ENCODE results near the gene EPN2. TPM values are rescaled to one million over a fixed set of nuclear protein-coding genes. Genes with fewer than 3 reads are reported as not detected.

The EPN2 gene
- total RNA-seq, 1 experiment from 2014 or later, result 73.1 TPM

- TF ChIP-seq, protein P1, sequence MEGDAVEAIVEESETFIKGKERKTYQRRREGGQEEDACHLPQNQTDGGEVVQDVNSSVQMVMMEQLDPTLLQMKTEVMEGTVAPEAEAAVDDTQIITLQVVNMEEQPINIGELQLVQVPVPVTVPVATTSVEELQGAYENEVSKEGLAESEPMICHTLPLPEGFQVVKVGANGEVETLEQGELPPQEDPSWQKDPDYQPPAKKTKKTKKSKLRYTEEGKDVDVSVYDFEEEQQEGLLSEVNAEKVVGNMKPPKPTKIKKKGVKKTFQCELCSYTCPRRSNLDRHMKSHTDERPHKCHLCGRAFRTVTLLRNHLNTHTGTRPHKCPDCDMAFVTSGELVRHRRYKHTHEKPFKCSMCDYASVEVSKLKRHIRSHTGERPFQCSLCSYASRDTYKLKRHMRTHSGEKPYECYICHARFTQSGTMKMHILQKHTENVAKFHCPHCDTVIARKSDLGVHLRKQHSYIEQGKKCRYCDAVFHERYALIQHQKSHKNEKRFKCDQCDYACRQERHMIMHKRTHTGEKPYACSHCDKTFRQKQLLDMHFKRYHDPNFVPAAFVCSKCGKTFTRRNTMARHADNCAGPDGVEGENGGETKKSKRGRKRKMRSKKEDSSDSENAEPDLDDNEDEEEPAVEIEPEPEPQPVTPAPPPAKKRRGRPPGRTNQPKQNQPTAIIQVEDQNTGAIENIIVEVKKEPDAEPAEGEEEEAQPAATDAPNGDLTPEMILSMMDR (IDR thresholded peaks at IDR 0.05 in 2 of 3, conservative IDR thresholded peaks at IDR 0.05 in 1 of 3; ENCODE audit: borderline replicate concordance in 1 of 3, insufficient read depth in 1 of 3, low read depth in 2 of 3, low read length in 2 of 3), result no peak
- TF ChIP-seq ZFX (IDR thresholded peaks at IDR 0.05) (no peak), ATF3 (IDR thresholded peaks at IDR 0.05) (no peak), CEBPB (IDR thresholded peaks at IDR 0.05; ENCODE audit: low read depth) (no peak), FOSL1 (IDR thresholded peaks at IDR 0.05; ENCODE audit: low read depth) (no peak), RAD21 (IDR thresholded peaks at IDR 0.05; ENCODE audit: low read depth) (no peak)
These were observed 70.4 kb downstream of the EPN2 start (continued) for GRCh38 chr17:19307521-19307920.

- intact Hi-C loops (cut with micrococcal nuclease), result no loop called here
- BruUV-seq (replicated peaks), result no TSS peak
- H3K4me3 ChIP-seq (replicated peaks in 1 of 2; ENCODE audit: low read depth in 1 of 2, low read length in 2 of 2), result no peak overlapping the region
- peaks cover 6 to 22% of the 10 kb centered on the region in 2 experiments; a peak in 3 of 4 replicates for H3K36me3 ChIP-seq (ENCODE audit: control insufficient read depth in 1 of 2, insufficient read depth in 2 of 2, low read length in 2 of 2)
- H3K27me3 ChIP-seq (ENCODE audit: insufficient read depth, low read length), result no peaks in the 10 kb centered on the region
- H3K27ac ChIP-seq (ENCODE audit: low read depth, low read length), result no peak overlapping the region
- ChIA-PET POLR2A (no interaction called here), CTCF (interaction anchor here (0.7 kb wide), 1 partner anchor 9 kb away, joined by 3 read pairs; no protein-coding TSS in a partner anchor), RAD21 (ENCODE audit: low non-redundant PET in 1 of 2, low total read pairs in 2 of 2, uncharacterized antibody in 2 of 2, unreplicated experiment in 2 of 2) (interaction anchor here in 1 of 2 experiments (0.7 kb wide), 1 partner anchor 32 kb away, joined by 3 read pairs; no protein-coding TSS in a partner anchor)
- H3K9ac ChIP-seq (ENCODE audit: low read length), result no peak overlapping the region
- no peak for ATAC-seq
- no peak overlapping the region for H2AFZ ChIP-seq (ENCODE audit: low read depth, low read length, poor library complexity, severe bottlenecking)
- peaks cover 0 to 6% of the 10 kb centered on the region in 2 experiments; a peak in 1 of 4 replicates for H3K4me1 ChIP-seq (ENCODE audit: control insufficient read depth in 1 of 2, insufficient read depth in 2 of 2, low read length in 2 of 2)
- no peaks in the 10 kb centered on the region for H3K9me2 ChIP-seq (ENCODE audit: insufficient read depth)
- TF ChIP-seq ZBTB33 (IDR thresholded peaks at IDR 0.05; ENCODE audit: extremely low read depth, insufficient replicate concordance, low read length) (no peak), ATF3 (IDR thresholded peaks at IDR 0.05) (no peak), POLR2A (IDR thresholded peaks at IDR 0.05; ENCODE audit: borderline replicate concordance, extremely low read depth, insufficient read depth, insufficient read length) (no peak), ZNF274 (IDR thresholded peaks at IDR 0.05; ENCODE audit: low read depth, low read length) (no peak), EGR1 (IDR thresholded peaks at IDR 0.05; ENCODE audit: low read depth) (no peak)
- TF ChIP-seq, protein P2, sequence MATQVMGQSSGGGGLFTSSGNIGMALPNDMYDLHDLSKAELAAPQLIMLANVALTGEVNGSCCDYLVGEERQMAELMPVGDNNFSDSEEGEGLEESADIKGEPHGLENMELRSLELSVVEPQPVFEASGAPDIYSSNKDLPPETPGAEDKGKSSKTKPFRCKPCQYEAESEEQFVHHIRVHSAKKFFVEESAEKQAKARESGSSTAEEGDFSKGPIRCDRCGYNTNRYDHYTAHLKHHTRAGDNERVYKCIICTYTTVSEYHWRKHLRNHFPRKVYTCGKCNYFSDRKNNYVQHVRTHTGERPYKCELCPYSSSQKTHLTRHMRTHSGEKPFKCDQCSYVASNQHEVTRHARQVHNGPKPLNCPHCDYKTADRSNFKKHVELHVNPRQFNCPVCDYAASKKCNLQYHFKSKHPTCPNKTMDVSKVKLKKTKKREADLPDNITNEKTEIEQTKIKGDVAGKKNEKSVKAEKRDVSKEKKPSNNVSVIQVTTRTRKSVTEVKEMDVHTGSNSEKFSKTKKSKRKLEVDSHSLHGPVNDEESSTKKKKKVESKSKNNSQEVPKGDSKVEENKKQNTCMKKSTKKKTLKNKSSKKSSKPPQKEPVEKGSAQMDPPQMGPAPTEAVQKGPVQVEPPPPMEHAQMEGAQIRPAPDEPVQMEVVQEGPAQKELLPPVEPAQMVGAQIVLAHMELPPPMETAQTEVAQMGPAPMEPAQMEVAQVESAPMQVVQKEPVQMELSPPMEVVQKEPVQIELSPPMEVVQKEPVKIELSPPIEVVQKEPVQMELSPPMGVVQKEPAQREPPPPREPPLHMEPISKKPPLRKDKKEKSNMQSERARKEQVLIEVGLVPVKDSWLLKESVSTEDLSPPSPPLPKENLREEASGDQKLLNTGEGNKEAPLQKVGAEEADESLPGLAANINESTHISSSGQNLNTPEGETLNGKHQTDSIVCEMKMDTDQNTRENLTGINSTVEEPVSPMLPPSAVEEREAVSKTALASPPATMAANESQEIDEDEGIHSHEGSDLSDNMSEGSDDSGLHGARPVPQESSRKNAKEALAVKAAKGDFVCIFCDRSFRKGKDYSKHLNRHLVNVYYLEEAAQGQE (IDR thresholded peaks at IDR 0.05; ENCODE audit: low read depth), result no peak
- no peak overlapping the region for H3K4me2 ChIP-seq (ENCODE audit: low read length)
- no peaks in the 10 kb centered on the region for H4K20me1 ChIP-seq (ENCODE audit: insufficient read depth)
- H3K9me3 ChIP-seq (ENCODE audit: control insufficient read depth in 1 of 2, insufficient read depth in 1 of 2, low read depth in 1 of 2, low read length in 2 of 2), result no peaks in the 10 kb centered on the region
- H3K79me2 ChIP-seq (ENCODE audit: insufficient read depth, low read length), result peaks cover 16% of the 10 kb centered on the region; the same call in 1 of the 2 replicates
- DNase-seq (ENCODE audit: low read depth, low spot score), result no peak
These were observed 71.2 kb downstream of the EPN2 start for GRCh38 chr17:19308398-19308797.
